ENCODE data around the gene DCP1A. TPM values are rescaled to one million over a fixed set of nuclear protein-coding genes. Genes with fewer than 3 reads are reported as not detected.

The DCP1A gene
- total and polyA plus RNA-seq, 9 donors, result 11.5 to 34.1 (median 25.1) TPM

DNA sequence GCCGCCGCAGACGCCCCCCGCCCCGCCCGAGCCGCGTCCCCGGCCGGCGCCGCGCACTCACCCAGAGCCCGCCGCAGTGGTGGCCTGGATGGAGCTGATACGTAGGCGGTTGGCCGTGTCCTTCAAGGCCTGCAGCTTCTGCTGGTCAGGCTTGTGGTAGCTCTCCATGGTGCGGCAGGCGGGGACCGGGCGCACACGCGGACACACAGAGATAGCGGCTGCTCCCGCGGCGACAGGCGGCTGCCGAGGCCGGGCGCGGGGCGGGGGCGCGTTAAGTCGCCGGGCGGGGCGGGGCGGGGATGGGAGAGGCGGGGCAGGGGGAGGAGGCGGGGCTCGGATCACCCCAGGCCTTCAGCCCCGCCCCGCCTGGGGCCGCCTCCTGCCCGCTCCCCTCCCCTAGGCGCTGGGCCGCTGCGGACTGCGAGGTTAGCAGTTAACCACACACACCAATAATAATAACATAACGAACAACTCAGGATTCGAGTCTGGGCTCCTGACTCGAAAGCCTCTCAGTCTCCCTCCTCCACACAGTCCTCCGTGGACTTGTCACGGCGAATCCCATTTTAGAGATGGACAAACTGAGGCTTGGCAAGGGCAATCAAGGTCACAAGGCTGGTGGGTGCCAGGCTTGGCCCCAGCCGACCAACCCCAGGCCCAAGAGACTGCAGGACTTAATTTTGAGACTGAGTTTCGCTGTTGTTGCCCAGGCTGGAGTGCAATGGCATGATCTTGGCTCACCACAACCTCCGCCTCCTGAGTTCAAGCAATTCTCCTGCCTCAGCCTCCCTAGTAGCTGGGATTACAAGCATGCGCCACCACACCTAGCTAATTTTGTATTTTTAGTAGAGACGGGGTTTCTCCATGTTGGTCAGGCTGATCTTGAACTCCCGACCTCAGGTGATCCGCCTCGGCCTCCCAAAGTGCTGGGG is 91.3 kb downstream of the DCP1A start, which contains the start of gene TKT:
TKT (minus strand) TSS at position 248 of the 929 bp plus-strand sequence; CDS start at position 168, 80 bp downstream.
- H3K4me1 ChIP-seq (ENCODE audit: insufficient read depth), result peaks cover 10% of the 10 kb centered on the region
- 11 to 20% (median 16%) methylated on average over 35 to 61 of the region's 66 CpGs for WGBS, 3 donors
- peak; percentile 83 to 89 (median 87) for DNase-seq
- peak within 1 kb of the TSS; percentile 68 to 82 for H3K27ac ChIP-seq
- H3K4me3 ChIP-seq, result peak within 1 kb of the TSS; percentile 69
- no peaks in the 10 kb centered on the region for H3K36me3 ChIP-seq
- intact Hi-C loops (cut with DNase I), result no loop called here
- no peaks in the 10 kb centered on the region for H3K9me3 ChIP-seq
- TF ChIP-seq POLR2A (IDR thresholded peaks at IDR 0.05) (peak; percentile 55), EP300 (IDR thresholded peaks at IDR 0.05) (no peak)
- TF ChIP-seq, protein P1, sequence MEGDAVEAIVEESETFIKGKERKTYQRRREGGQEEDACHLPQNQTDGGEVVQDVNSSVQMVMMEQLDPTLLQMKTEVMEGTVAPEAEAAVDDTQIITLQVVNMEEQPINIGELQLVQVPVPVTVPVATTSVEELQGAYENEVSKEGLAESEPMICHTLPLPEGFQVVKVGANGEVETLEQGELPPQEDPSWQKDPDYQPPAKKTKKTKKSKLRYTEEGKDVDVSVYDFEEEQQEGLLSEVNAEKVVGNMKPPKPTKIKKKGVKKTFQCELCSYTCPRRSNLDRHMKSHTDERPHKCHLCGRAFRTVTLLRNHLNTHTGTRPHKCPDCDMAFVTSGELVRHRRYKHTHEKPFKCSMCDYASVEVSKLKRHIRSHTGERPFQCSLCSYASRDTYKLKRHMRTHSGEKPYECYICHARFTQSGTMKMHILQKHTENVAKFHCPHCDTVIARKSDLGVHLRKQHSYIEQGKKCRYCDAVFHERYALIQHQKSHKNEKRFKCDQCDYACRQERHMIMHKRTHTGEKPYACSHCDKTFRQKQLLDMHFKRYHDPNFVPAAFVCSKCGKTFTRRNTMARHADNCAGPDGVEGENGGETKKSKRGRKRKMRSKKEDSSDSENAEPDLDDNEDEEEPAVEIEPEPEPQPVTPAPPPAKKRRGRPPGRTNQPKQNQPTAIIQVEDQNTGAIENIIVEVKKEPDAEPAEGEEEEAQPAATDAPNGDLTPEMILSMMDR (IDR thresholded peaks at IDR 0.05), result no peak
- no peaks in the 10 kb centered on the region for H3K27me3 ChIP-seq

DNA sequence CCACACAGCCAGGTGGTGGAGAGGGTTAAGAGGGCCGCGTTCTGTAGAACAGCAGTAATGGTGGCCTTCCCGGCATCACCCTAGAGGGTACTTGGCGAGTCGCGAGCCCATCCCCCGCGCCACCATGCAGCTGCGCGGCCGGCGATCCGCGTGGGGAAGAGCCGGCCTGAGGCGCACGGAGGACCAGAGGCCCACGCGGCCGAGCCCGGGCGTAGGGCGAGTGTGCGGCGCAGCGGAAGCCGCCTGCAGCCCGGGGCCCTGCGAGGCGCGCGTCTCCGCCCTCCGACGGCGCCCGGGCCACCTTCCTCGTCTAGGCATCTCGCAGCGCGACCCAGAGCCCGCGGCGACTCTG is 91.9 kb downstream of the DCP1A start:
- Histone ChIP-seq H3K4me1 (ENCODE audit: insufficient read depth) (peaks cover 10% of the 10 kb centered on the region), H3K27ac (peak overlapping the region; percentile 68 to 82), H3K36me3 (no peaks in the 10 kb centered on the region), H3K9me3 (no peaks in the 10 kb centered on the region), H3K27me3 (no peaks in the 10 kb centered on the region), H3K4me3 (peak overlapping the region; percentile 69)
- TF ChIP-seq, protein P1 (IDR thresholded peaks at IDR 0.05), result no peak
- no peak for TF ChIP-seq EP300 (IDR thresholded peaks at IDR 0.05)
- TF ChIP-seq POLR2A (IDR thresholded peaks at IDR 0.05), result no peak
- peak in 4 of 5 donors; percentile 23 to 59 (median 50) for DNase-seq
- intact Hi-C loops (cut with DNase I), result no loop called here
- 0 to 1% (median 1%) methylated on average over 22 to 44 of the region's 44 CpGs for WGBS, 3 donors

DNA sequence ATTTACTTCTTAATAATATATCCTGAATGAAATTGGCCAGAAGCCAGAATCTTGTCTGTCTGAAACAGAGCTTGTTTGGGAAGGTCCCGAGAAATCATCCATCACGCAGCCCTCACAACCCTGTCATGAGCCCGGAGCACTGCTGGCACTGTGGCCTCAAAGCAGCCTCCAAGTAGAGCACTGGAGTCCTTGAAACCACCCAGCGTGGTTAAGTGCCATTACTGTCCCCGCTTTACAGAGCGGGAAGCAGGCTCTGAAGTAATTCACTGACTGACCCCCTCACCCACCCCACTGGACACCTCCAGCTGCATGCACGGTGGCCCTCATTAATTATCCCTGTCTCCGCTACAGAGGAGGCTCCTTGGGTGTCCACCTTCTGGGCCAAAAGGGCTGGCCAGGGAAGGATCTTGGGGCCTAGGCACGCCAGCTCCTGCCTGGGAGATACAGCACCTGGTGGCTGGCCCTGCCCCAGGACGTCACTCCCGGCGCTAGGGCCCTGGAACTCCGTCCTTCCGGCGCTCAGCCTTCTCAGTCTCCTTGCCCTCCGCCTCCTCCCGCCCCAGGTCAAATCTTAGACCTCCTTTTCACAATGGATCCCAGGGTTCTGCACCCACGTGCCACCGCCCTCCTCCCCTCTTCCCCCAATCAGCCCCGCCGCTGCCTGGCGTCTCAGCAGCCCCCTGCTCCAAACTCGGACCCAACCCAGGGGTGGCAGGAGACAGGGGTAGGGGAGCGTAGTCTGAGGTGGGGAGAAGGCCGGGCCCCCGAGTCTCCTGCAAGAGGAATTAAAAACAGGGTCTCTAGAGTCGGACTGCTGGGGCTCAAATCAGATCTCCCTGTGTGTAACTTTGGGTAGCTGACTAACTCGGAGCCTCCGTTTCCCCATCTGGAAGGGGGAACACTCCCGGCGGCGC is 92.6 kb downstream of the DCP1A start:
- Histone ChIP-seq H3K4me3 (peak overlapping the region; percentile 69), H3K27ac (peak overlapping the region; percentile 68 to 82), H3K9me3 (no peaks in the 10 kb centered on the region), H3K36me3 (no peaks in the 10 kb centered on the region), H3K27me3 (no peaks in the 10 kb centered on the region), H3K4me1 (ENCODE audit: insufficient read depth) (peaks cover 10% of the 10 kb centered on the region)
- 1 to 3% (median 2%) methylated on average over 32 of the region's 32 CpGs for WGBS, 3 donors
- intact Hi-C loops (cut with DNase I), result loop anchor here in 1 of 4 donors (5.0 kb wide), 1 partner anchor 87 kb away; no protein-coding TSS in a partner anchor
- TF ChIP-seq EP300 (IDR thresholded peaks at IDR 0.05), result no peak
- TF ChIP-seq POLR2A (IDR thresholded peaks at IDR 0.05), result no peak
- TF ChIP-seq, protein P1 (IDR thresholded peaks at IDR 0.05), result no peak
- DNase-seq, result peak; percentile 65 to 79 (median 70)

Measured in ovary (tissue), 9 donors.